ENCODE measurements around the gene GPAT3. TPM values are rescaled to one million over a fixed set of nuclear protein-coding genes. Genes with fewer than 3 reads are reported as not detected.

The GPAT3 gene
- polyA plus RNA-seq, 4 donors: 1.7 to 20.6 (median 18.0) TPM

- no peak for DNase-seq (ENCODE audit: low read depth in 4 of 4, low spot score in 3 of 4)
Observed at GRCh38 chr4:83636930-83637329, 101.0 kb downstream of the GPAT3 start.

GRCh38 chr4:83639849-83640493 is 104.1 kb downstream of the GPAT3 start:
- DNase-seq (ENCODE audit: low read depth in 4 of 4, low spot score in 3 of 4): peak in 1 of 4 donors; percentile 67

GRCh38 chr4:83643036-83643435 is 107.1 kb downstream of the GPAT3 start:
- DNase-seq (ENCODE audit: low read depth in 4 of 4, low spot score in 3 of 4): no peak

- peak in 2 of 4 donors; percentile 32 to 35 for DNase-seq (ENCODE audit: low read depth in 4 of 4, low spot score in 3 of 4)
Observed at GRCh38 chr4:83644677-83645659, 109.1 kb downstream of the GPAT3 start.

- no peak for DNase-seq (ENCODE audit: low read depth in 4 of 4, low spot score in 3 of 4)
Observed at GRCh38 chr4:83646538-83647239, 110.8 kb downstream of the GPAT3 start.

GRCh38 chr4:83651846-83652245 is 115.9 kb downstream of the GPAT3 start:
- no peak for DNase-seq (ENCODE audit: low read depth in 4 of 4, low spot score in 3 of 4)

Other genes starting within 250 kb of the GPAT3 start
- gene HPSE, start 201.3 kb upstream of the GPAT3 start, polyA plus RNA-seq (ENCODE audit: insufficient read length in 4 of 4): 1 to 10 TPM in 2 of 4 donors, under 1 TPM in 2; 0.81 to 1.8 (median 1.1) TPM
- gene HELQ, start 80.3 kb upstream of the GPAT3 start, polyA plus RNA-seq (ENCODE audit: insufficient read length in 4 of 4): 10 to 100 TPM; 15.2 to 20.9 (median 17.5) TPM
- gene MRPS18C, start 80.0 kb upstream of the GPAT3 start, polyA plus RNA-seq (ENCODE audit: insufficient read length in 4 of 4): 10 to 100 TPM; 59.2 to 78.4 (median 60.2) TPM
- 10 to 100 TPM; 23.1 to 28.0 (median 27.2) TPM for gene ABRAXAS1, start 51.0 kb upstream of the GPAT3 start, polyA plus RNA-seq (ENCODE audit: insufficient read length in 4 of 4)

Data from left renal pelvis (tissue), 4 donors.